Activated naive CD8-positive, alpha-beta T cell treated with anti-CD3 and anti-CD28 coated beads for 36 hours (primary cell): Measurements from ENCODE around the gene CSMD2. TPM values are rescaled to one million over a fixed set of nuclear protein-coding genes. Genes with fewer than 3 reads are reported as not detected.
"Not testable (repeated sequence)": the region's sequence is repeated elsewhere in the genome, so short reads cannot be mapped to it uniquely, and the experiment has no call there.

Experiments
- DNase-seq: peaks from one replicate; pipeline ENCODE4 v3.0.0; 2021
- H3K27ac Mint-ChIP-seq: one replicate; pipeline ENCODE4 v1.8.0; 2022; ENCODE audit warnings: mild to moderate bottlenecking, moderate library complexity, mixed read lengths
- H3K27me3 Mint-ChIP-seq: one replicate; pipeline ENCODE4 v1.8.0; 2022; ENCODE audit warnings: mild to moderate bottlenecking, mixed read lengths
- H3K36me3 Mint-ChIP-seq: one replicate; pipeline ENCODE4 v1.8.0; 2021; ENCODE audit warnings: mild to moderate bottlenecking, mixed read lengths
- H3K4me1 Mint-ChIP-seq: one replicate; pipeline ENCODE4 v1.8.0; 2021; ENCODE audit warnings: mixed read lengths
- H3K4me3 Mint-ChIP-seq: one replicate; pipeline ENCODE4 v1.8.0; 2022; ENCODE audit warnings: mild to moderate bottlenecking, moderate library complexity, mixed read lengths
- H3K9me3 Mint-ChIP-seq: one replicate; pipeline ENCODE4 v1.8.0; 2022; ENCODE audit warnings: mixed read lengths
- total RNA-seq, 2 experiments: library from RNA; stranded (reverse); gene quantifications; one replicate each; pipeline ENCODE4 v1.2.3, GENCODE V29; 2021

Gene CSMD2
- total RNA-seq, 2 experiments from 2014 or later: not detected

DNA sequence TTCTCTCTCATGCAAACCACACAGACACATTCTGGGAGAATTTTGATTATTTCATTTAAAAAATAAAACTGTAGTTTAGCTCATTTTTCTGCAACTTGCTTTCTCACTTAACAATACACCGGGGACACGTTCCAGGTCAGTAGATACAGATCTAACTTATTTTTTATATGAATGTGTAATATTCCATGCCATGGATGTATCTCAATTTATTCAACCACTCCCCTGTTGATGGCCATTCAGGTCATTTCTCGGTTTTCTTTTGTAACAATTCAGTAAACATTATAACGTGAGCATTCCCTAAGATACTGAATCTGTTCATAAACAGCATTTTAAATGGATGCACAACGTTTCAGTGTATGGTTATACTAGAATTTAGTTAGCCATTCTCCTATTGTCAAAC is 64.7 kb downstream of the CSMD2 start:
- Mint-ChIP-seq H3K27me3 (peaks cover 11% of the 10 kb centered on the region), H3K4me1 (no peaks in the 10 kb centered on the region), H3K27ac (no peak overlapping the region), H3K9me3 (no peaks in the 10 kb centered on the region), H3K4me3 (no peak overlapping the region), H3K36me3 (no peaks in the 10 kb centered on the region)
- DNase-seq: no peak

- not testable (repeated sequence) for H3K9me3 Mint-ChIP-seq, H3K36me3 Mint-ChIP-seq, H3K4me3 Mint-ChIP-seq, H3K27ac Mint-ChIP-seq, DNase-seq, H3K27me3 Mint-ChIP-seq, H3K4me1 Mint-ChIP-seq
These were observed 72.6 kb downstream of the CSMD2 start for GRCh38 chr1:34092399-34092798.

DNA sequence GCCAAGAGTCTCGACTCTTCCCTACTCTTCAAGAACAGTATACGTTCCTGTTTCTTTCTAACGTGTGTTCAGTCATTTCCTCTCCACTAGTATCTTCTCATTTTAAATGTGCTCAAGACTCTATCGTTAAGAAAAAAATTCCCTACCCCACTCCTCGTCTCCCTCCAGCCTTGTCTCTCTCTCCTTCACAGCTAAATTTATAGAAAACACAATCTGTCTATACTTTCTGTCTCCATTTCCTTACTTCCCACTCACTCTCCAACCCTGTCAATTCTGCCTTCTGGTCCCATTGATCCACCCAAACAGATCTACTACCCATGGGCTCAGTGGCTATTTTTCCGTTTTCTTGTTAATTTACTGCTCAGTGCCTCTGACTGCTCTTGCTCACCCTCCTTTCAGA is 75.3 kb downstream of the CSMD2 start:
- Mint-ChIP-seq H3K36me3 (no peaks in the 10 kb centered on the region), H3K9me3 (peaks cover 1% of the 10 kb centered on the region), H3K4me1 (no peaks in the 10 kb centered on the region), H3K27ac (no peak overlapping the region), H3K27me3 (peaks cover 6% of the 10 kb centered on the region), H3K4me3 (no peak overlapping the region)
- no peak for DNase-seq

GRCh38 chr1:34087986-34088385 is 77.0 kb downstream of the CSMD2 start:
- Mint-ChIP-seq H3K27ac (no peak overlapping the region), H3K4me3 (no peak overlapping the region), H3K4me1 (no peaks in the 10 kb centered on the region), H3K36me3 (no peaks in the 10 kb centered on the region), H3K9me3 (peaks cover 1% of the 10 kb centered on the region), H3K27me3 (peaks cover 6% of the 10 kb centered on the region)
- no peak for DNase-seq

DNA sequence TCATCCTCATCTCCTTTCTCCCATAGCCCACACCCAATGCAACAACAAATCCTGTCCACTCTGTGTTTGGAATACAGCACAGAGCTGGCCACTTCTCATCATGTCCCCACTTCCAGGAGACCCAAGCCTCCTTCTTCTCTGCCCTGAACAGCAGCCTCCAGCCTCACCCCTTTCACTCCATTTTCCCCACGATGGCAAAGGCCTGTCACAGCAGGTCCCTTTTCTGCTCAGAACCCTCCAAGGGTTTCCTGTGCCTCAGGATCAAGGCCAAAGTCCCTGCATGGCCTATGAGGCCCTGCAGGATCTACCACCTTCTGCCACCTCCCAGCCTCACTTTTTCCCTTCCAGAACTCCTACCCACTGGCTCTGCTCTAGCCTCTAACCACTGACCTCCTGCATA is 78.5 kb downstream of the CSMD2 start:
- peaks cover 3% of the 10 kb centered on the region for H3K9me3 Mint-ChIP-seq

GRCh38 chr1:34083974-34084373 is 81.1 kb downstream of the CSMD2 start:
- Mint-ChIP-seq H3K36me3 (no peaks in the 10 kb centered on the region), H3K27me3 (no peaks in the 10 kb centered on the region), H3K27ac (no peak overlapping the region), H3K9me3 (peaks cover 13% of the 10 kb centered on the region), H3K4me1 (no peaks in the 10 kb centered on the region), H3K4me3 (no peak overlapping the region)
- no peak for DNase-seq

More for the DNA sequence above, 78.5 kb downstream of the CSMD2 start:
- no peak for DNase-seq
- H3K27ac Mint-ChIP-seq: no peak overlapping the region
- H3K36me3 Mint-ChIP-seq: no peaks in the 10 kb centered on the region
- no peaks in the 10 kb centered on the region for H3K4me1 Mint-ChIP-seq
- peaks cover 6% of the 10 kb centered on the region for H3K27me3 Mint-ChIP-seq
- H3K4me3 Mint-ChIP-seq: no peak overlapping the region

GRCh38 chr1:34082085-34082670 is 82.9 kb downstream of the CSMD2 start:
- H3K9me3 Mint-ChIP-seq: peaks cover 13% of the 10 kb centered on the region
- H3K4me1 Mint-ChIP-seq, H3K4me3 Mint-ChIP-seq, H3K27me3 Mint-ChIP-seq, H3K36me3 Mint-ChIP-seq, H3K27ac Mint-ChIP-seq, DNase-seq: not testable (repeated sequence)

DNA sequence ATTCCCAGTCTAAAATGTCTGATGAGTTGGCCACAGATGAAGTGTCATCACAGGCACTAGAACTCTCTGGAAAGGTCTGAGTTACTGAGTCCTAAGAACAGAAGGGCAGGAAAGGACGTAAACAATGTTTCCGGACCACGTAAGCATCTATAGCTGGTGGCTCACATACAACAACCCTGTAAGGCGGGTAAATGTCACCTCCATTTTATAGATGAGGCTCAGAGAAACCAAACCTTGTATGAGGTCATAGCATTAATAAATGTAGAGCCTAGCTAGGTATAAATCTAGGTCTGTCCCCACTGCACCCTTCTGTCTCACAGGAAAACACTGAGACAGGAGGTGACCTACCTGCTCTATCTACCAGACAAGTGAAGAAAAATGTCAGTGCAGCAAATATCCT is 86.6 kb downstream of the CSMD2 start:
- no peak overlapping the region for H3K27ac Mint-ChIP-seq
- no peaks in the 10 kb centered on the region for H3K4me1 Mint-ChIP-seq
- H3K4me3 Mint-ChIP-seq: no peak overlapping the region
- no peak for DNase-seq
- H3K9me3 Mint-ChIP-seq: peaks cover 16% of the 10 kb centered on the region
- no peaks in the 10 kb centered on the region for H3K36me3 Mint-ChIP-seq
- H3K27me3 Mint-ChIP-seq: no peaks in the 10 kb centered on the region

DNA sequence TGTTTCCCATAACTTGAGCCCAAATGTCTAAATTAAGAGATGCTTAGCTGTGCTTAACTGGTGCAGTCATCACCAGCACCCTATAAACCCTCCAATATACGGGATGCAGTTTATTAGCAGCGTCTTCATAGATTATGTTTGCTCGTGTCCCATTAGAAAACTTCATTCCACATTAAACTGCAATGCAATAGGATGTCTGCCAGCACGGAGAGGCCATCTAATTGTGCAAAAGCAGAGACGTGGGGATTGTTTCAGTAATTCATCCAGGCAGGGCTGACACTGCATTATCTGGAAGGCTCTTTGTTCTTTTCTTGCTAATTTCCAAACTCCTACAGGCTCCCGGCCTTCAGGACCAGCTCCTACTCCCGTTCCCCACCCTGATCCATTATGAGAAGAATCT is 89.5 kb downstream of the CSMD2 start:
- Mint-ChIP-seq H3K36me3 (no peaks in the 10 kb centered on the region), H3K4me1 (no peaks in the 10 kb centered on the region), H3K27ac (no peak overlapping the region), H3K4me3 (no peak overlapping the region), H3K27me3 (peaks cover 13% of the 10 kb centered on the region), H3K9me3 (peaks cover 8% of the 10 kb centered on the region)
- DNase-seq: no peak

GRCh38 chr1:34073028-34073695 is 91.9 kb downstream of the CSMD2 start:
- no peak overlapping the region for H3K4me3 Mint-ChIP-seq
- no peak overlapping the region for H3K27ac Mint-ChIP-seq
- DNase-seq: no peak
- no peaks in the 10 kb centered on the region for H3K4me1 Mint-ChIP-seq
- no peaks in the 10 kb centered on the region for H3K36me3 Mint-ChIP-seq
- peaks cover 23% of the 10 kb centered on the region for H3K27me3 Mint-ChIP-seq
- peaks cover 4% of the 10 kb centered on the region for H3K9me3 Mint-ChIP-seq

GRCh38 chr1:34070201-34070836 is 94.7 kb downstream of the CSMD2 start:
- Mint-ChIP-seq H3K4me1 (no peaks in the 10 kb centered on the region), H3K9me3 (no peaks in the 10 kb centered on the region), H3K36me3 (no peaks in the 10 kb centered on the region), H3K4me3 (no peak overlapping the region), H3K27ac (no peak overlapping the region), H3K27me3 (peaks cover 23% of the 10 kb centered on the region)
- no peak for DNase-seq

GRCh38 chr1:34066981-34067603 is 97.9 kb downstream of the CSMD2 start:
- DNase-seq: no peak
- H3K4me3 Mint-ChIP-seq: no peak overlapping the region
- peaks cover 15% of the 10 kb centered on the region for H3K27me3 Mint-ChIP-seq
- no peaks in the 10 kb centered on the region for H3K36me3 Mint-ChIP-seq
- H3K9me3 Mint-ChIP-seq: no peaks in the 10 kb centered on the region
- no peak overlapping the region for H3K27ac Mint-ChIP-seq
- H3K4me1 Mint-ChIP-seq: no peaks in the 10 kb centered on the region

- Mint-ChIP-seq H3K9me3 (no peaks in the 10 kb centered on the region), H3K36me3 (no peaks in the 10 kb centered on the region), H3K27me3 (peaks cover 12% of the 10 kb centered on the region), H3K4me3 (no peak overlapping the region), H3K27ac (no peak overlapping the region), H3K4me1 (no peaks in the 10 kb centered on the region)
- DNase-seq: no peak
These were observed 98.9 kb downstream of the CSMD2 start for GRCh38 chr1:34066166-34066565.

GRCh38 chr1:34065498-34065897 is 99.5 kb downstream of the CSMD2 start:
- Mint-ChIP-seq H3K36me3 (no peaks in the 10 kb centered on the region), H3K4me1 (no peaks in the 10 kb centered on the region), H3K4me3 (no peak overlapping the region), H3K27ac (no peak overlapping the region), H3K27me3 (peaks cover 13% of the 10 kb centered on the region), H3K9me3 (no peaks in the 10 kb centered on the region)
- no peak for DNase-seq

DNA sequence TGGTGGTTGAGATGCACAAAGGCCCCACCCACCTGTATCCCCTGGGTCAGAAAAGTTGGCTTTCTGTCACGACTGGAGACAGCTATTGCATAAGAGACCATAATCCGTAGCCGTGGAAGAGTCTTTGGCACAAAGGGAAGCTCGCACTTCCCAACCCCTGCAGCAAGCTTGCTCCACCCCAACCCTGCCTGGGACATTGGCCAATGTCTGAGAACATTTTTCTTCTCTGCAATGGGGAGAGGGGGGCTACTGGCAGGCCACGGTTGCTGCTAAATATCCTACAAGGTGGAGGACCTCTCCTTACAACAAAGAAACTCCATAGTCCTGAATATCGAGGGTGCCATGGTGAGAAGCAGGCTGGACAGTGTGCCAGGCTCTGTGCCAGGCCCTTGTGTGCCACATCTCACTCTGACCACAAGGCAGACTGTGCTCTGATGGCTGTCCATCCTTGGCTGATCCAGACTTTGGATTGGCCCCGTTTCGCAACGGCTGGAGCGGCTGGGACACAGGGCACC is 104.1 kb downstream of the CSMD2 start:
- no peaks in the 10 kb centered on the region for H3K36me3 Mint-ChIP-seq
- no peaks in the 10 kb centered on the region for H3K4me1 Mint-ChIP-seq
- H3K9me3 Mint-ChIP-seq: no peaks in the 10 kb centered on the region
- H3K4me3 Mint-ChIP-seq: no peak overlapping the region
- no peak overlapping the region for H3K27ac Mint-ChIP-seq
- peaks cover 14% of the 10 kb centered on the region for H3K27me3 Mint-ChIP-seq
- DNase-seq: no peak
